HG03066 (cell line): ENCODE results near the gene AP1AR.
"Not testable (repeated sequence)": the region's sequence is repeated elsewhere in the genome, so short reads cannot be mapped to it uniquely, and the experiment has no call there.

Experiments used
- ATAC-seq: cut with Tn5 transposase; IDR thresholded peaks from one replicate; pipeline ENCODE4 v1.9.1; 2021; ENCODE audit warnings: low read depth; ENCODE audit not compliant: unreplicated experiment

The AP1AR gene

DNA sequence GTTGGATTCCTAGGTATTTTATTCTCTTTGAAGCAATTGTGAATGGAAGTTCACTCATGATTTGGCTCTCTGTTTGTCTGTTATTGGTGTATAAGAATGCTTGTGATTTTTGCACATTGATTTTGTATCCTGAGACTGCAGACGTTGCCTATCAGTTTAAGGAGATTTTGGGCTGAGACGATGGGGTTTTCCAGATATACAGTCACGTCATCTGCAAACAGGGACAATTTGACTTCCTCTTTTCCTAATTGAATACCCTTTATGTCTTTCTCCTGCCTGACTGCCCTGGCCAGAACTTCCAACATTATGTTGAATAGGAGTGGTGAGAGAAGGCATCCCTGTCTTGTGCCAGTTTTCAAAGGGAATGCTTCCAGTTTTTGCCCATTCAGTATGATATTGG, 73.9 kb downstream of the AP1AR start:
- not testable (repeated sequence) for ATAC-seq

- ATAC-seq: not testable (repeated sequence)
These were observed 77.7 kb downstream of the AP1AR start for GRCh38 chr4:112309263-112309791.

DNA sequence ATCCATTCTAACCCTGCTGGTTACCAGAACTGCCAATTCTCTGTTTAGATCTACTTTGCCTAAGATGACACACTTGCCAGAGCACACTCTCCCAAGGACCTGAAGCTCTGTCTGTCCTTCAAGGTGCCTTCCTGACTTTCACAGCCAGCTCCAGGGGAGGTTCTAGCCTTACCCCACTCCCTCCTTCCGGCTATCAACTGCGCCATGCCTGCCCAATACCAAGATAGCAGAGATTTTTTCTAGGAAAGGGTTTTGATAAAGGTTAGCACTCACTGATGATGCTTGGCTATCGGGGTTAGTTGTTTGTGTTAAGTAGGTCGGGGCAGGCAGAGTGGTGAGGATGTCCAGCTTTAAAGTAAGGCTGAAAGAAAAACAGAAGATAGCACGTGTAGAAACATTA, 79.9 kb downstream of the AP1AR start:
- no peak for ATAC-seq

DNA sequence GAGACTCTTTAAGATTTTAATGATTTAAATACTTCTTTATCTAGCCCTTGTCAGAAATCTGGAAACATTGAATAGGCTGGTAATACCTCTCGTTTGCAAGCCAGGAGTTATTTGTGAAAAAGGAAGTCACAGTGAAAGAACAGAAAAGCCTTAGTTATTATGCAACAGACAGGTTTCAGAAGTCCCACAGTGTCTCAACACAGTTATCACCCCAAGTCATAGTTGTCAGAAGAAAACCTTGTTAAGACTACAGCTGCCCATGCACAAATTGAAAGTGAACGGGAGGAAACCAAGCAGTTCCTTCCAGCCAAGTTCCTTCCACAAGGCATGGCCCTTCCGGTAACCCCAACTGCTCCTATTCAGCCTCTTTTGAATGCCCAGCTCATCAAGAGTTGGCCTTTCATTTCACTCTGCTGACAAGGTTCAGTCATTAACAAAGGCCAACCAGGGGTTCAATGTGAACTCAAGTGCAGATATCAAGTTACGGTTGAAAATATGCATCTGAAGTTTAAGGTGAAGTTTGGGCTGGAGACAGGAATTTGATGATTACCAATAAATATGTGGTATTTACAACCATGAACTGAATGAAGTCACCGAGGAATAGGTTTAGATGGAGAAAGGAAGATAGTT, 81.1 kb downstream of the AP1AR start:
- peak; percentile 95 for ATAC-seq

DNA sequence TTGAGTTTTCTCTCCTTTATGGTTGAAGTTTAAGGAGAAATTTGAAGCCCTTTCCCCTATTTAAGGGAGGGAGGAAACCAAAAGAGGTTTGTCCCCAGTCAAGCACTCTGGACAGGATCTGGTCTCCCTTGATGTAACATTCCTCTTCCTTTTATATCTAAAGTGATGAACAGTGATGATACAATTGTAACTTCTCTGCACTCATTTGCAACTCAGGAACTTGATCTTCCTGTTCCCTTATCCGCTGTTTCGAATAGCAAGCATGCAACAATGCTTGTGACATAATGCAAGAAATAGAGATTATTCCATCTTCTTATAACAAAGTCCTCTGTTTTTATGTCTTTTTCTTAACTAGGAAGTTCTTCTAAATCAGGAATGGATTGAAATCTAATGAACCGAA, 83.9 kb downstream of the AP1AR start:
- ATAC-seq: no peak

DNA sequence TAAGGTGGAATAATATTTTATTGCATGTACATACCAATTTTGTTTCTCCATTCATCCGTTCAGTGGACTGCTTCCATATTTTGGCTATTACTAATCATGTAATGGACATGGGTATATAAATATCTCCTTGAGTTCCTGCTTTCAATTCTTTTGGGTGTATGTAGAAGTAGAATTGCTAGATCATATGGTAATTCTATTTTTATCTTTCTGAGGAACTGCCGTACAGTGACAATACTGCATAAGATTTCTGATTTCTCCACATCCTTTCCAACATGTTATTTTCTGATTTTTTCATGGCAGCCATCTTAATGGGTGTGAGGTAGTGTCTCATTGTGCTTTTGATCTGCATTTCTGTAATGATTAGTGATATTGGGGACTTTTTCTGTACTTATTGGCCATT, 84.8 kb downstream of the AP1AR start:
- no peak for ATAC-seq

DNA sequence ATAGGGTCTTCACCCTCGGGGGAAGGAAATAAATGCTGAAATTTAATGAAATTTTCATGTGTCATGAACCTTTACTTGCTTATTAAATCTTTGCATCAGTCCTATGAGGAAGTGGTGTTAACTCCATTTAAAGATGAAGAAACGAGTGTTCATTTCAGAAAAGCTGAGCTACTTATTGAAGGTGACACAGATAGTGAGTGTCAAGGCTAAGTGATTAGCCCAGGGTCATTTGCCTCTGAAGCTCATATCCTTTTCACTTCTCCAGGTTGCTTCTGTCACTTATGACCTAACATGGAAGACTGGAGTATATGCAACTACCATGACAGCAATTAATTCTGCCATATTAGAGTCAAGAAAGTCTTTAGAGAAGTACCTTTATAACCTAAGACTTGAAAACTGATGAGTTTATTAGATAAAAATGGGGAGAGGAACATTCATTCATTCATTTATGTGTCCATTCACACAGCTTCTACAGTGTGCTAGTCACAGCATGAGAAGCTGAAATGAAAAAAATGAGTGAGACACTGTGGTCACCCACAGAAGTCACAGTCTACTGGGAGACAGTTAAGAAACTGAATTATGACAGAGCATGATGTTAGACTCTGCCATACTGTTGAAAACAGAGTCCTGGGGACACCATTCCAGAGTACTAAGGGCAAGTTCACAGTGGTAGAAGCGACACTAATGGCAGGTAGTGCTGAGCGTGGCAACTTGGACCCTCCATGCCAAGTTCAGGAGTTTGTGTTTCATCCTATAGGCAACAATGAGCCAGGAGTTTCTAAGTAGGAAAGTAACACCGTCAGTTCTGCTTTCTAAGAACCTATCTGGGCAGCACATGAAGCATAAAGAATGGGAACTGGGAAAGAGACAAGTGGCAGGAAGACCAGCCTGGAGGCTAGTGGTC, 86.9 kb downstream of the AP1AR start:
- ATAC-seq: peak; percentile 95
